Chondrocyte (in vitro differentiated cells): ENCODE measurements around the gene PDE11A. TPM values are rescaled to one million over a fixed set of nuclear protein-coding genes. Genes with fewer than 3 reads are reported as not detected.

Experiments used
- DNase-seq: peaks from one replicate; pipeline ENCODE4 v3.0.0; 2021; ENCODE audit warnings: mixed read lengths, low spot score
- H3K27ac Mint-ChIP-seq: one replicate; pipeline ENCODE4 v1.8.0; 2021; ENCODE audit warnings: mild to moderate bottlenecking, moderate library complexity, mixed read lengths; ENCODE audit not compliant: unreplicated experiment
- H3K27me3 Mint-ChIP-seq: 2 replicates; pipeline ENCODE4 v1.8.0; 2021; ENCODE audit warnings: low read depth, mixed read lengths
- H3K36me3 Mint-ChIP-seq: 2 replicates; pipeline ENCODE4 v1.8.0; 2021; ENCODE audit warnings: low read depth, mixed read lengths
- H3K4me1 Mint-ChIP-seq: 2 replicates; pipeline ENCODE4 v1.8.0; 2021; ENCODE audit warnings: low read depth, mild to moderate bottlenecking, mixed read lengths
- H3K4me3 Mint-ChIP-seq: one replicate; pipeline ENCODE4 v1.8.0; 2021; ENCODE audit warnings: mild to moderate bottlenecking, moderate library complexity, mixed read lengths; ENCODE audit not compliant: unreplicated experiment
- H3K9me3 Mint-ChIP-seq: 2 replicates; pipeline ENCODE4 v1.8.0; 2021; ENCODE audit warnings: low read depth, mixed read lengths
- CTCF ChIP-seq: fragments of 200-600 bp; sonication (generic); IDR thresholded peaks from 2 replicates; pipeline ENCODE4 v1.5.0; 2021; ENCODE audit warnings: antibody characterized with exemption, mild to moderate bottlenecking, moderate library complexity
- total RNA-seq: library from RNA; stranded (reverse); gene quantifications from 3 replicates; pipeline ENCODE4 v1.2.1, GENCODE V29; 2021

Gene PDE11A
- total RNA-seq, 1 donor from 2014 or later: 2.1 TPM

- Mint-ChIP-seq H3K27ac (no peak overlapping the region), H3K4me1 (peaks cover 7% of the 10 kb centered on the region), H3K36me3 (no peaks in the 10 kb centered on the region), H3K27me3 (no peaks in the 10 kb centered on the region), H3K4me3 (no peak overlapping the region), H3K9me3 (no peaks in the 10 kb centered on the region)
- TF ChIP-seq CTCF: no peak
- DNase-seq: no peak
Observed at GRCh38 chr2:177596866-177597265, 475.7 kb downstream of the PDE11A start.

GRCh38 chr2:177595126-177595845 lies 477.3 kb downstream of the PDE11A start:
- Mint-ChIP-seq H3K9me3 (no peaks in the 10 kb centered on the region), H3K4me1 (peaks cover 7% of the 10 kb centered on the region), H3K36me3 (no peaks in the 10 kb centered on the region), H3K27me3 (no peaks in the 10 kb centered on the region), H3K27ac (no peak overlapping the region), H3K4me3 (no peak overlapping the region)
- TF ChIP-seq CTCF: no peak
- no peak for DNase-seq

- Mint-ChIP-seq H3K9me3 (no peaks in the 10 kb centered on the region), H3K36me3 (no peaks in the 10 kb centered on the region), H3K27me3 (no peaks in the 10 kb centered on the region), H3K4me3 (no peak overlapping the region), H3K4me1 (peaks cover 6% of the 10 kb centered on the region), H3K27ac (no peak overlapping the region)
- no peak for DNase-seq
- no peak for TF ChIP-seq CTCF
Observed at GRCh38 chr2:177593402-177593801, 479.2 kb downstream of the PDE11A start.

- H3K9me3 Mint-ChIP-seq: no peaks in the 10 kb centered on the region
- H3K36me3 Mint-ChIP-seq: no peaks in the 10 kb centered on the region
- no peak for TF ChIP-seq CTCF
- no peak overlapping the region for H3K27ac Mint-ChIP-seq
- DNase-seq: no peak
- H3K27me3 Mint-ChIP-seq: no peaks in the 10 kb centered on the region
- peaks cover 2% of the 10 kb centered on the region for H3K4me1 Mint-ChIP-seq
- no peak overlapping the region for H3K4me3 Mint-ChIP-seq
Observed at GRCh38 chr2:177592945-177593344, 479.6 kb downstream of the PDE11A start.

- Mint-ChIP-seq H3K36me3 (no peaks in the 10 kb centered on the region), H3K4me1 (no peaks in the 10 kb centered on the region), H3K9me3 (no peaks in the 10 kb centered on the region), H3K27ac (no peak overlapping the region), H3K4me3 (no peak overlapping the region), H3K27me3 (no peaks in the 10 kb centered on the region)
- no peak for DNase-seq
- no peak for TF ChIP-seq CTCF
Observed at GRCh38 chr2:177592397-177592796, 480.2 kb downstream of the PDE11A start.
